ENCODE results near the gene MMP13.

- TF ChIP-seq, protein P1, sequence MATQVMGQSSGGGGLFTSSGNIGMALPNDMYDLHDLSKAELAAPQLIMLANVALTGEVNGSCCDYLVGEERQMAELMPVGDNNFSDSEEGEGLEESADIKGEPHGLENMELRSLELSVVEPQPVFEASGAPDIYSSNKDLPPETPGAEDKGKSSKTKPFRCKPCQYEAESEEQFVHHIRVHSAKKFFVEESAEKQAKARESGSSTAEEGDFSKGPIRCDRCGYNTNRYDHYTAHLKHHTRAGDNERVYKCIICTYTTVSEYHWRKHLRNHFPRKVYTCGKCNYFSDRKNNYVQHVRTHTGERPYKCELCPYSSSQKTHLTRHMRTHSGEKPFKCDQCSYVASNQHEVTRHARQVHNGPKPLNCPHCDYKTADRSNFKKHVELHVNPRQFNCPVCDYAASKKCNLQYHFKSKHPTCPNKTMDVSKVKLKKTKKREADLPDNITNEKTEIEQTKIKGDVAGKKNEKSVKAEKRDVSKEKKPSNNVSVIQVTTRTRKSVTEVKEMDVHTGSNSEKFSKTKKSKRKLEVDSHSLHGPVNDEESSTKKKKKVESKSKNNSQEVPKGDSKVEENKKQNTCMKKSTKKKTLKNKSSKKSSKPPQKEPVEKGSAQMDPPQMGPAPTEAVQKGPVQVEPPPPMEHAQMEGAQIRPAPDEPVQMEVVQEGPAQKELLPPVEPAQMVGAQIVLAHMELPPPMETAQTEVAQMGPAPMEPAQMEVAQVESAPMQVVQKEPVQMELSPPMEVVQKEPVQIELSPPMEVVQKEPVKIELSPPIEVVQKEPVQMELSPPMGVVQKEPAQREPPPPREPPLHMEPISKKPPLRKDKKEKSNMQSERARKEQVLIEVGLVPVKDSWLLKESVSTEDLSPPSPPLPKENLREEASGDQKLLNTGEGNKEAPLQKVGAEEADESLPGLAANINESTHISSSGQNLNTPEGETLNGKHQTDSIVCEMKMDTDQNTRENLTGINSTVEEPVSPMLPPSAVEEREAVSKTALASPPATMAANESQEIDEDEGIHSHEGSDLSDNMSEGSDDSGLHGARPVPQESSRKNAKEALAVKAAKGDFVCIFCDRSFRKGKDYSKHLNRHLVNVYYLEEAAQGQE (IDR thresholded peaks at IDR 0.05; ENCODE audit: low read depth): no peak
- TF ChIP-seq EP300 (IDR thresholded peaks at IDR 0.05; ENCODE audit: borderline replicate concordance): no peak
- no peak for TF ChIP-seq NFIC (IDR thresholded peaks at IDR 0.05)
- no peak for TF ChIP-seq YY1 (IDR thresholded peaks at IDR 0.05; ENCODE audit: low read depth)
- no peak for TF ChIP-seq MAX (IDR thresholded peaks at IDR 0.05)
- TF ChIP-seq EGR1 (IDR thresholded peaks at IDR 0.05): no peak
- no peak for TF ChIP-seq RAD21 (IDR thresholded peaks at IDR 0.05; ENCODE audit: low read depth)
- TF ChIP-seq ZBTB7A (IDR thresholded peaks at IDR 0.05; ENCODE audit: low read depth): no peak
- TF ChIP-seq TAF1 (IDR thresholded peaks at IDR 0.05; ENCODE audit: low read depth): no peak
- no peak for TF ChIP-seq FOXM1 (IDR thresholded peaks at IDR 0.05; ENCODE audit: borderline replicate concordance, low read depth)
- no peak for TF ChIP-seq CREB1 (IDR thresholded peaks at IDR 0.05; ENCODE audit: low read depth)
- no peak for TF ChIP-seq TCF12 (IDR thresholded peaks at IDR 0.05; ENCODE audit: low read depth)
- TF ChIP-seq CEBPB (IDR thresholded peaks at IDR 0.05): no peak
Measured at GRCh38 chr11:102926961-102927623, 28.4 kb downstream of the MMP13 start.
